ENCODE results near the gene FBXL15. TPM values are rescaled to one million over a fixed set of nuclear protein-coding genes. Genes with fewer than 3 reads are reported as not detected.

Gene FBXL15
- total and polyA plus RNA-seq, 9 of the 15 experiments (the other 6 are each of a cell fraction or from before 2014, with no cell fraction given) = 0.08 to 25.9 (median 3.5) TPM

GRCh38 chr10:102420714-102421506, at the start of gene FBXL15 (continued):
- TF ChIP-seq PPARD (CRISPR knock-in tag; IDR thresholded peaks at IDR 0.05) = no peak
- no peak for TF ChIP-seq POU5F1 (IDR thresholded peaks at IDR 0.05; ENCODE audit: borderline replicate concordance, low read depth, low read length, partially characterized antibody)
- no peak for TF ChIP-seq TFAM (CRISPR knock-in tag; conservative IDR thresholded peaks at IDR 0.05)
- no peak; the same call in 1 of the 2 replicates for TF ChIP-seq CREM (IDR thresholded peaks at IDR 0.05; ENCODE audit: low read depth)
- no peak for TF ChIP-seq PHB (CRISPR knock-in tag; IDR thresholded peaks at IDR 0.05)
- TF ChIP-seq ZNF384 (IDR thresholded peaks at IDR 0.05; ENCODE audit: low read depth, low read length) = no peak
- no peak; the same call in 1 of the 2 replicates for TF ChIP-seq MIER1 (IDR thresholded peaks at IDR 0.05; ENCODE audit: low read depth)
- TF ChIP-seq IRF1 (CRISPR knock-in tag; IDR thresholded peaks at IDR 0.05; ENCODE audit: borderline replicate concordance) = no peak
- no peak for TF ChIP-seq ATF6 (CRISPR knock-in tag; IDR thresholded peaks at IDR 0.05)
- peak; percentile 76 for TF ChIP-seq EP400 (IDR thresholded peaks at IDR 0.05)
- TF ChIP-seq HMGXB4 (CRISPR knock-in tag; IDR thresholded peaks at IDR 0.05) = no peak
- peak; percentile 59; the same call in 1 of the 2 replicates for TF ChIP-seq CXXC5 (CRISPR knock-in tag; IDR thresholded peaks at IDR 0.05)
- no peak for TF ChIP-seq MITF (IDR thresholded peaks at IDR 0.05)
- TF ChIP-seq E2F4 (CRISPR knock-in tag; IDR thresholded peaks at IDR 0.05; ENCODE audit: low read depth) = no peak
- no peak for TF ChIP-seq HNRNPUL1 (IDR thresholded peaks at IDR 0.05; ENCODE audit: low read length)
- TF ChIP-seq FOXP1 (CRISPR knock-in tag; IDR thresholded peaks at IDR 0.05) = no peak
- TF ChIP-seq ZNF584 (CRISPR knock-in tag; IDR thresholded peaks at IDR 0.05; ENCODE audit: low read depth) = no peak
- no peak for TF ChIP-seq NR4A1 (CRISPR knock-in tag; IDR thresholded peaks at IDR 0.05)
- TF ChIP-seq NR4A1 (tag; IDR thresholded peaks at IDR 0.05) = no peak
- TF ChIP-seq ZNF197 (CRISPR knock-in tag; IDR thresholded peaks at IDR 0.05; ENCODE audit: low read depth) = peak; percentile 63; the same call in 1 of the 2 replicates
- TF ChIP-seq HMG20B (CRISPR knock-in tag; IDR thresholded peaks at IDR 0.05) = no peak
- TF ChIP-seq RFX5 (IDR thresholded peaks at IDR 0.05; ENCODE audit: low read depth, low read length) = no peak
